HEK293T (cell line): ENCODE data around the gene PRKCE.
"Not testable (repeated sequence)": the region's sequence is repeated elsewhere in the genome, so short reads cannot be mapped to it uniquely, and the experiment has no call there.

ENCODE experiments used
- FOXK2 ChIP-seq: fragments of 450-650 bp; IDR thresholded peaks from 2 replicates; pipeline ENCODE4 v1.6.1; 2016; ENCODE audit warnings: mild to moderate bottlenecking
- SP1 ChIP-seq: fragments of 450-650 bp; IDR thresholded peaks from 2 replicates; pipeline ENCODE4 v1.6.1; 2017

GRCh38 chr2:45917561-45918176 lies 266.2 kb downstream of the PRKCE start:
- not testable (repeated sequence) for TF ChIP-seq FOXK2, SP1
